HG03108 (cell line): ENCODE data around the gene CASTOR1.

Source experiments
- ATAC-seq: cut with Tn5 transposase; IDR thresholded peaks from one replicate; pipeline ENCODE4 v1.9.1; 2021; ENCODE audit warnings: moderate library complexity; ENCODE audit not compliant: unreplicated experiment

Gene CASTOR1

DNA sequence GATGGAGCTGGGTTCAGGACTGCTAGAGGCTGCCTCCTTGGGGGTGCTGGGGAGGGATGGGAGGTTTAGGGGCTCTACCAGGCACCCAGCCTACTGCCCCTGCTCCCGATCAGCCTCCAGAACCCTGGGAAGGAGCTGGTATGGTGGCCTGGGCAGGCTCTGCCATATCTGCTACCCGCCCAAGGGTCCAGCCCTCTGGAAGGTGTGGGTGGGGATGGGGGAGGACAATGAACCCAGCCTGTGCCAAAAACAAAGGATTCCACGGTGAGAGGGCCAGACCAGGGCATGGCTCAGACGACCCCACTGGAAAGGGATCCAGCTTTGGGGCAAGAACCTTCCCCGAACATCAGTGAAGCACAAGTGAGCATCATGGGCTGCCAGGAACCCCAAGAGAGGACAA, 3.0 kb downstream of the CASTOR1 start:
- ATAC-seq = no peak

DNA sequence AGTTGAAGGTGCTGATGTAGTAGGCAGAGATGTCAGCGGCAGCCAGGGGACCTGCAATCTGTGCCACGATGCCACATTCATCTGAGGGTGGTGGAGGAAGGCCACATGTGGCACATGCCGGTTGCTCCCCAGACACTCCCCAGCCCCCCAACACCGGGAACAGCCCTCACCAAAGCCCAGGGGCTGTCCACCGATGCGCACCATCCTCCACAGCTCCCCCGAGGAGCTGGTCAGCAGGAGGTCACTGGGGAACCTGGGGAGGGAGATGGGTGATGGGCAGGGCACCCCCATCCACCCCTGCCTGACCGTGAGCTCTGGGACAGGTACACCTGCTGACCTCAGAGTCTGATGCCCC, 3.5 kb downstream of the CASTOR1 start:
- no peak for ATAC-seq

DNA sequence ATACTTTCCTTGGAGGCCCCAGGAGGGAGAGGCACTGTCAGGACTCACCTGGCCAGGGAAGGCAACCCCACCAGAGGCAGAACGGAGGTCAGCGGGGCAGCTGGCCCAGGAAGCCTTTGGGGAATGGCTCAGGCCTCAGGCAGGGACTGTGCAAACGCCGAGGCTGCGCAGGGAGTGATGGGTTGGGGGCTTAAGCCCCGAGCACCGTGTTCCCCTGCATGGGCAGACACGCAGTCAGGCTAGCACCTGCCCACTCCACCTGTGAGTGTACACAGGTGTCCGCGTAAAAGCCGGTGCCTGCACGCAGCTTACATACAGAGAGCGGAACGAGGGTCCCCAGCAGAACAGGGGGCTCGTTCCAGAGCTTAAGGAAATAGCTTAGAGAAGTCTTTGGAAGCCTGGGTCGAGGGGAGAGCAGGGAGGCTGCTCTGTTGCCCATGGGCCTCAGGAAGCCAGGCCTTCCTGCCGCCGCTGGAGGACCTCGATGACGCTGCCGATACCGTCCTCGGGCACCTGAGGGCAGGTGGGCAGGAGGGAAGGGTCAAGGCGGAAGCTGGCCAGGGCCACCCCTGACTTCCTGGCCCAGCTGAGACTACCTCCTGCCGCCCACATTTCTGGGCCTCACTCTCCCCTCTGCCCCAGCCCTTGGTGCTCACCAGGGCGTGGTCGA, 4.0 kb downstream of the CASTOR1 start:
- no peak for ATAC-seq

DNA sequence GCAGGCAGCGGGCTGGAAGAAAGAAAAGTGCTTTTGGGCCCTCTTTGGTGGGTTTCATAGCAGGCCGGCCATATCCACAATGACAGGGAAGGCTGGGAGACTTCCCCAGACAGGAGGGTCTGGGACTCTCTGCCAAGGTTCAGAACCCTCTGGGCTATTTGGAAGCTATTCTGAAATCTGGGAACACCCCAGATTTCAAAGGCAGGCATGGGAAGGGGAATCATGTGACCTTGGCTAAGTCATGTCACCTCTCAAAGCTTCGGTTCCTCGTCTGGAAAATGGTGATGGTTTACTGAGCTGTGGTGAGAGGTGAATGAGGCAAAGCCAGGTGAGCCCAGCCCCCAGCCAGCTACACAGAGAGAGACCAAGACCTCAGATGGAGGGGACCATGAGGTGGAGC, 4.6 kb downstream of the CASTOR1 start:
- no peak for ATAC-seq

DNA sequence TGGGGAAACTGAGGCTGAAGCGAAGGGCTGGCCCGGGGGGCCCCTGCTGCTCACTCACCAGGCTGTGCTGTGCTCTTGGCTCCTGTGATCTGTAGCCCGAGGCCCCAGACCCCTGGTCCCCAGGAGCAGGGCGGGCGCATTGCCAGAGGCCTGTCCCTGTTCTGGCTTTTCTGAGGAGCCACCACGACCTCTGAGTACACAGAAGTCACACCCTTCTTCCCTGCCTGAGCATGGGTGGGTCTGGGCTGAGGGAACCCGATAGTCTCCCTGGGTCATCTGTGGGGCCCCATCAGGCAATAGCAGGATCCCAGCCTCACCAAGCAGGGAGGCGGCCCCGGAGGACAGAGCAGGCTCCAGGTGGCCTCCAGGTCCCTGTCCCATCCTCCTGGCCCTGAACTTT, 5.1 kb downstream of the CASTOR1 start:
- ATAC-seq = no peak

DNA sequence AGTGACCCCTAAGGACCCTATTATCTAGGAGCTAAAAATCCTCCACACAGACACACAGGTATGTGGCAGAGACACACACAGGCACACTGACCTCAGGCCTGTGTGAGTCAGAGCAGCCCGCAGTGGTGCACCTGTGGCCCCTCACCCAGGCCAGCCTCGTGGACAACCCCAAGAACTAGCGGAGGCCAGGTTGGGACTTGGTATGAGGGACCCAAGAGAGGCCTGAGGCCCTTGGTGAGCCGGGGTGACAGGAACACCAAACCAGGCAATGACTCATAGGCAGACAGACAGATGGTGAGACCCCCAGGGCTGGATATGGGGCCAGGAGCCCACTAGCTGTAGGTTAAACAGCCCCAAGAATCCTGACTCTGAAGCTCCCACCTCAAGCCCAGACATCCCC, 6.0 kb downstream of the CASTOR1 start:
- no peak for ATAC-seq

DNA sequence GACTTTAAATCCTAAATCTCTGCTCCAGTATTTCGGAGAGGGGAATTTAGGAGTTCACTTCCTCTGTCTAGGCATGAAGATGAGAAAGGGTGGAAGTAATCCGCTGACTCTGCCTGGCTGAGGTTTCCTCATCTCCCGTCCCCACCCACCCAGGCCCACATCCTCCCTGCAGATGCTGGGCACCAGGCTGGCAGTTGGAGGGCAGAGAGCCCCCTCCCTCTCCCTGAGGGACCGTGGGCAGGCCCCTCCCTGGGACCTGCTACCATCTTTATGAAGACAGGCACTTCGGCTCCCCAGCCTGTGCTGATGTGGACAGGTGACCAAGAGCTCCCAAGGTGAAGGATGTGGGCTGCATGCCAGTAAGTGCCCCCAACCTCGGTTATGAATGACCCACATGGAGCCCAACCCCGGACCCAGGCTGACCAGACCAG, 6.7 kb downstream of the CASTOR1 start:
- ATAC-seq = no peak

DNA sequence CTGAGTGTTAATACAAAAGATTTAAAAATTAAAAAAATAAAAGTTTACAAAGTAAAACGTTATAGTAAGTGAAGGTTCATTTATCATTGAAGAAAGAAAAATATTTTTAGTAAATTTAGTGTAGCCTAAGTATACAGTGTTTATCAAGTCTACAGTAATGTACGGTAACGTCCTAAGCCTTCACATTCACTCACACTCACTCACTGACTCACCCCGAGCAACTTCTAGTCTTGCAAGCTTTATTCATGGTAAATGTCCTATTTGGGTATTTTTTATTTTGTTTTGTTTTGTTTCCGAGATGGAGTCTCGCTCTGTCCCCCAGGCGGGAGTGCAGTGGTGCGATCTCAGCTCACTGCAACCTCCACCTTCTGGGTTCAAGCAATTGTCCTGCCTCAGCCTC, 8.8 kb downstream of the CASTOR1 start:
- no peak for ATAC-seq

DNA sequence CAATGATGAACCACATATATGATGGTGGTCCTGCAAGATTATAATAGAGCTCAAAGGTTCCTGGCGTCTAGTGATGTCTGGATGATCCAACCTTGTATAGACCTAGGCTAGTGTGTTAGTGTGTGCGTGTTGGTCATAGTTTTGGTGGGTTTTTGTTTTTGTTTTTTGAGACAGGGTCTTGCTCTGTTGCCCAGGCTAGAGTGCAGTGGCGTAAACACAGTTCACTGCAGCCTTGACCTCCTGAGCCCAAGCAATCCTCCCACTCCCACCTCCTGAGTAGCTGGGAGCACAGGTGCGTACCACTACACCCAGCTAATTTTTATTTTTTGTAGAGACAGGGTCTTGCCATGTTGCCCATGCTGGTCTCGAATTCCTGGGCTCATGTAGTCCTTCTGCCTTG, 9.4 kb downstream of the CASTOR1 start:
- ATAC-seq = no peak

DNA sequence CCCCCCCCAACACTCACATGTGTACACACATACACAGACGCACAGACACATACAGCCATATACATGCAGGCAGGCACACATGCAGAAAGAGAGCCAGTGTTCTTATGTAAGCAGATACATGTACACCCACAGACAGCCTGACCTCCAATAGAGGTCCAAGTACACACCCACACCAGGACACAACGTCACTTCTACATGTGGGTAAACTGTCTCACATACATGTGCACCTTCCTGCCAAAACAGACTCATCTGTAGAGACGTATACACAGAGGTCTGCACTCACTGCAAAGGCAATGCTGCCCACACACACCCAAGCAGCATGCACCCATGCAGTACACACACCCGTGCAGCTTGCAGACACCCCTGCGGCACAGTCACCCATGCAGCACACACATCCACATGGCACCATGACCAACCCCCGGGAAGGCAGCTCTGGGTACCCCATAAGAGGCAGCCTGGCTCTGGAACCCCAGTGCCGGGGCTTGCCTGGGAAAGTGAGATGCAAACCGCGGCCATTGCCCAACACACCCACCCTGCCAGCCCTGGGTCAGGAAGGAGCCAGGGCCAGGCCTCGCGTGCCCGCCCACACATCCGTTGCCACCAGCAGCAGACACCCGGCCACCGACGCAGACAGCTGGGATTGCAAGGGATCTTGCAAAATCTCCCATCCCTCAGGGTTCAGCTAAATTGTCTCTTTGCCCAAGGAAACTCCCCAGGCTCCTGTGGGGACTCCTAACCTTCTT, 10.1 kb downstream of the CASTOR1 start:
- ATAC-seq = no peak

DNA sequence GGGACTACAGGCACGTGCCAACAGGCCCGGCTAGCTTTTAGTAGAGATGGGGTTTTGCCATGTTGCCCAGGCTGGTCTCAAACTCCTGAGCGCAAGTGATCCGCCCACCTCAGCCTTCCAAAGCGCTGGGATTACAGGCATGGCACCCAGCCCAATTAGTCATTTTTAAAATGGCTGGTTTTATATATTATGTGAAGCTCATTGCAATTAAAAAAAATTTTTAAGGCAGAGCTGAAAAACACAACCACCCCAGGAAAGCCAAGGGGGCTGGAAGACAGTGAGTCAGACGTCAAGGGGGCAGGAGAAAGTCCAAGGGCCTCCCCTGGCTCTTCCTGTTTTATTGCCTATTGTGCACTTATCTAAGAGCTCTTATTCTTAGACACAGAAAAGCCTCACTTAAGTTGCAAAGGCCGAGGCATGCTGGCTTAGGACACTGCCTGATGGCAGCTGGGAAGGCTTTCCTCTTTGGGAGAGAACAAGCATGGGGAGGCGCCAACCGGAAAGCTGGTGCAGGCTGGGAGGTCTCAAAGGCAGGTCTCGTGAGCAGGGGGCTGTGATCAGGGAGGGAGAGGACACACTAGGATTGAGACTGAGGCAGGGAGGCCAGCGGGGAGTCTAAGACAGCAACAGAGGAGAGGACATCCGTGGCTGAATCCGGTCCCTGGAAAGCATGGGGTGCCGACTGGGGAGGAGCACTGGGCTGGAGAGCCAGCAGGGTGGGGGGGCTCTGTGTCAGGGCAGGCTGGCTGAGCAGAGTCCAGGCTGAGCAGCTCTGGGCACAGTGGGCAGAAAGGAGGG, 11.6 kb downstream of the CASTOR1 start:
- ATAC-seq = no peak

DNA sequence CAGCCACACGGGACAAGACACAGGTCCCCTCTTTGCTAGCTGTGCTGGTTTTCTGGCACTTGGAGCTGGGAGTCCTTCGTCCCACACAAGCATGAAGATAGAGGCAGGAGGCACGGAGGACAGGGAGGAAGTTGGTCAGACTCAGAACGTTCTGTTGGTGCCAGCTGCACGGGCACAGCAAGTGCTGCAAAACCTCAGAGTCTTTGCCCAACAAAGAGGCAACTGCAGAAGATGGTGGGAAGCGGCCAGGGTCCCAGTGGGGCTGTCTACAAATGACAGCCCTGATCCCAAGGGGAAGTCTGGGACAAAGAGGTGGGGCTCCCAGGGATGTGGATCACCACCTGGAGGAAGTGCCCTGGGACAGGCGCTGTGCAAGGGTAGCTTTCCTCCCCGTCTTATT, 13.3 kb downstream of the CASTOR1 start:
- ATAC-seq = no peak

DNA sequence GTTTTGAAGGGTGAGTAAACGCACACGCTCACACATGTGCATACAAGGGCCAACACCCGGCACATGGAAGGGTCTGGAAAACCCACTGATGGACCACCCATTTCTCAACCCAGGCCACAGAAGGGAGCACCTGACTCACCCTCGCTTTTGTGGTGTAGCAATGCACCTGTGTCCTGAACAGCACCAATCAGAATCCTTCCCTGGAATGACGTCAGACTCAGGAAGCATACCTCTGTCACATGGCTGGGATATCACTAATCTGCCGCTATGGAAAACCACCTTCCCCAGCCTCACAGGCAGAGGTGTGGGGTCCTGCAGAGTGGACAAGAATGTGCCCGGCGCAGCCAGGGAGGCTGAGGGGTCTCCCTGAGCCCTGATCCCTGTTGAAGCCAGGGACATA, 13.7 kb downstream of the CASTOR1 start:
- ATAC-seq = no peak

DNA sequence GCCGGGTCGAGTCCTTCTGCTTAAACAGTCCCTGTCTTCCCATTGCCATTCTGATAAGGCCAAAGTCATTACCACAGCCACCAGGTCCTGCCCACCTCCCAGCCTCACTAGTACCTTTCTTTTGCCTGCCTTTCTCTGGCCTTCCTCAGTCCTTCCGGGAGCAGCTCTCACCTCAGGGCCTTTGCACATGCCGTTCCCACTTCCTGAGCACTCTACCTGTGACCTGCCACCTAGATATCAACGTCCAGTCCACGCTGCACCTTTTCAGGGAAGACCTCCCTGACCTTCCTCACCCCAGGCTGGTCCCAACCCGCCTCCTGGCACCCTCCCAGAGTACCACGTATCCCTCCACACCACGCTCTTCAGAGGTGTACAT, 14.9 kb downstream of the CASTOR1 start:
- ATAC-seq = no peak

DNA sequence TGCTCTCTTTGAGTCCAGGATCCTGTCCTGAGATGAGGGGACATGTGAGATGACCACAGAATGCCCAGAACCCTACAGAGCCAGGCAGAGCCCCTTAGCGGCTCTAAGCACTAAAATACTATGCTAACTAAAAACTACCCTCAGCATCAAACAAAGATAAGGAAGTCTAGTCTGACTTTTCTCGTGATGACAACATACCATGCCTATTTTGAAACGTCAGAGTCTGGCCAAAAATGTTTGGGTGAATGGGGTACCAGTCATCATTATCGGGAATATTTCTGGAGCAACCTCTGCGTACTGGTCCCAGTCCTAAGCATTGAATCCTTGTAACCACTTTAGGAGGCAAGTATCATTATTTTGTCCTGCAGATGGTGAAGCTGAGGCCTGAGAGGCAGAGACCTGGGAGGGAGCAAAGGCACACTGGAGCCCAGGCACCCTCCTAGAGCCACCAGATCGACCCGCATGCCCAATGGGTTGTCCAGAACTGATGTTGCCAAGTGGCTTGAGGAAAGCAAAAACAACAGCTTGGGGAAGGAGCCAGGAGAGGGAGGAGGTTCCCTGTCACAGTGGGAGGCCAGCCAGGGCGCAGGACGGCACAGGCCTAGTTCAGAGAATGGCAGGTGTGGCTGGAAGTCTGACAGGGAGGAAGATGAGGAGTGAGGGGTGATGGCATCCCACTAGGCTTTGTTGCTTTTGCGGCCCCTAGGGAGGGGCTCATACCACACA, 15.4 kb downstream of the CASTOR1 start:
- no peak for ATAC-seq

DNA sequence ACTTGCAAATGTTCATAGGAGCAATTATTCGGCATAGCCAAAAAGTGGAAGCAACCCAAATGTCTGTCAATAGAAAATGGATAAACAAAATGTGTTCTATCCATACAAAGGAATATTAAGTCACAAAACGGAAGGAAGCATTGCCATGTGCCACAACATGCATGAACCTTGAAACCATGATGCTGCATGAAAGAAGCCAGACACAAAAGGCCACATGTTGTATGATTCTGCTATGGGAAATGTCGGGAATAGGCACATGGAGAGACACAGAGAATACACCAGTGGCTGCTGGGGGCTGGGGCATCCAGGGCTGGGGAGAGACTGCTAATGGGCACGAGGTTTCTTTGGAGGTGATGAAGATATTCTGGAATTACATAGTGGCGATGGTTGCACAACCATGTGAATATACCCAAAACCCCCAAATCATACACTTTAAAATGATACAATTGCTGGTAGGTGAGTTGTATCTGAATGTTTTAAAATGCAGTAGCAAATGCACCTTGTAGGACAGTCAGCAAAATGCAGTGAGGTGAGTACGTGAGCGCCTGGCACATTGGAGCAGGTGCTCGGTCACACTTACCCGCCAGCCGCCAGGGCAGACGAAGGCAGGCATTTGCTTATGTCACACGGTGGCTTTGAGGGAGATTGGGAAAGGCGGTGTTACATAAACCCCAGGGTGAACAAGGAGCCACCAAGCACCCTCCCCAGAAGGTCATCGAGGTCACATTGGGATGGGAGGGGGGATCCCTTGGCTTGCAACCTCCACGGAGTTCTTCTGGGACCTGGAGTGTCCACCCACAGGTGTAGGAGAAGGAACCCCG, 16.3 kb downstream of the CASTOR1 start:
- ATAC-seq = no peak

DNA sequence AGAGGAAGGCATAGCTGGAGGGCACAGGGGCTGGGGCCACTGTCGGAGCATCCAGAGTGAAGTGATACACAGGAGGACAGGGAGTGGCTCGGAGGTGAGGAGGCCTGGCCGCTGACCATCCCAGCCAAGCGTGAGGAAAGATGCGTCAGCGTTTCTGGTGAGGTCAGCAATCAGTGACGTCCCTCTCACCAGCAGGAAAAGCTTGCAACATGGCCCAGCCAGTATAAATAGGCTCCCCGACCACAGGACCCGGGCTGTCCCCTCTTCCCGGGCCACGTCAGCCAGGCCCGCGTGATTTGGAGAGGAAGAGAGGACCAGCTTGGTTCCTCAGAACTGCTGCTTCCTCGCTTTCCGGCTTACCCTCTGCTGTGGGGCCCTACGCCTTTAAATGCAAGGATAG, 18.5 kb downstream of the CASTOR1 start:
- no peak for ATAC-seq

DNA sequence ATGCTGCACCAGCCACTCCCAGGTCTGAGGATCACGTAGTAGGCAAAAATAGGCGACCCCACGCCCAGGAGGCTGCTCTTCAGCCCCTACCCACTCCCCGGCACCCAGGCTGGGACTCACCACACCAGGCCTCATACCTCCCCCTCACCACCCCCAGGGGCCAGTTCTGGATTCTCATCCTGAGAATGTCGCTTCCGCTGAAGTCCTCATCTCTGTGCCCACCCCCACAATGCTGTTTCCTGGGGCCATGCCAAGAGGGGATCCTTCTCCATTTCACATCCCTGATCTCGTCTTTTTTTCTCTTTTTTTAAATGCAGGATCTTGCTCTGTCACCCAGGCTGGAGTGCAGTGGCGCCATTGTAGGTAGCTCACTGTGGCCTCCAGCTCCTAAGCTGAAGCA, 21.0 kb downstream of the CASTOR1 start:
- ATAC-seq = no peak

DNA sequence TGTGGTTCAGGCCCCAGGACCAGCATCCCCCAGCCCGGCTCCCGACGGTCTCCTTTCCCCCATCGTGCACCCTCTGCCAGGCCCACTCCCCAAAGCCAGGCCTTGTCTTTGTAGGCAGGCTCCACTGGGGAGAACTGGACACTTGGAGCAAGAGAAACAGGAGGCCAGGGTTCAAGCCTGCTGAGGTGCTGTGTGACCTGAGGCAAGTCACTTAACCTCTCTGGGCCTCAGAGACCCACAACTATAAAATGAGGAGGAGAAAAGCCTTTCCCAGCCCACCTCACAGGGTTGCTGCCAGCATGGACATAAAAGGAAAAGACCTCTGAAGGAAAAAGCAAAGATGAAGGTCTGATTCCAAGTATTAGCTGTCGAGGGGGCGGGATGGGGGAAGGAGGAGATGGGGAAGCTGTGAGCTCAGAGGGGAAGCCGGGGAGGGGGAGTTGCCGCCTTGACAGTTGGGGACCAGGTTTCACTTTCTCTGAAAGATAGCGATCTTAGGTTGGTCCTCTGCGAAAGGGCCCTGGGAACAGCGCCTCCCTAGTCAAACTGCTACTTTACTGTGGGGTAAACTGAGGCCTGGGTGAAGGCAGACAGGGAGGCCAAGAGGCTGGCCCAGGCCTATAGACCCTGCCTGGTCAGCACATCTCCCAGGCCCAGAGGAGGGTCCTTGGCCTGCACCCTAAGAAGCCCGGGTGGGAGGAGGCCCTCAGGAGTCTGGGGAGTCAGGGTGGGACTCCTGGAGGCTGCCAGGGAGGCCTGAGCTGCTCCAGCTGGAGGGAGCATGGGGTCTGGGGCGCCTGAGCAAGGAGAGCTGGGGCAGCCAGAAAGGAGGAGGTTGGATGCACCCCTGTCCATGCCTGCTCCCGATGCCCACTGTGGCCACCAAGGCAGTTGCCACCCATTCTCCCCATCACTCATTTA, 21.7 kb downstream of the CASTOR1 start:
- no peak for ATAC-seq
